Measurements from ENCODE around the gene TARBP2.
A peak's percentile ranks its signal among the peaks of the same experiment; 100 is the strongest.
"Not testable (repeated sequence)": the region's sequence is repeated elsewhere in the genome, so short reads cannot be mapped to it uniquely, and the experiment has no call there.

The TARBP2 gene

GRCh38 chr12:53524476-53524875 is 23.4 kb downstream of the TARBP2 start:
- no peak overlapping the region for H3K4me3 Mint-ChIP-seq
- H3K9me3 Mint-ChIP-seq, result no peaks in the 10 kb centered on the region
- no peak overlapping the region for H3K27ac Mint-ChIP-seq
- no peaks in the 10 kb centered on the region for H3K27me3 Mint-ChIP-seq
- peaks cover 5% of the 10 kb centered on the region for H3K4me1 Mint-ChIP-seq (ENCODE audit: low read depth)
- intact Hi-C loops (cut with micrococcal nuclease), result no loop called here
- H3K36me3 Mint-ChIP-seq (ENCODE audit: low read depth), result peaks cover 93% of the 10 kb centered on the region

- intact Hi-C loops (cut with micrococcal nuclease), result no loop called here
- H3K4me1 Mint-ChIP-seq (ENCODE audit: low read depth), result peaks cover 24% of the 10 kb centered on the region
- no peaks in the 10 kb centered on the region for H3K9me3 Mint-ChIP-seq
- no peaks in the 10 kb centered on the region for H3K27me3 Mint-ChIP-seq
- no peak overlapping the region for H3K27ac Mint-ChIP-seq
- peaks cover 95% of the 10 kb centered on the region for H3K36me3 Mint-ChIP-seq (ENCODE audit: low read depth)
- H3K4me3 Mint-ChIP-seq, result no peak overlapping the region
These were observed 29.0 kb downstream of the TARBP2 start for GRCh38 chr12:53530061-53530460.

- H3K9me3 Mint-ChIP-seq, result no peaks in the 10 kb centered on the region
- intact Hi-C loops (cut with micrococcal nuclease), result no loop called here
- H3K36me3 Mint-ChIP-seq (ENCODE audit: low read depth), result peaks cover 93% of the 10 kb centered on the region
- no peaks in the 10 kb centered on the region for H3K27me3 Mint-ChIP-seq
- peaks cover 32% of the 10 kb centered on the region for H3K4me1 Mint-ChIP-seq (ENCODE audit: low read depth)
- no peak overlapping the region for H3K4me3 Mint-ChIP-seq
- H3K27ac Mint-ChIP-seq, result no peak overlapping the region
These were observed 29.8 kb downstream of the TARBP2 start for GRCh38 chr12:53530920-53531319.

GRCh38 chr12:53532021-53532420 is 30.9 kb downstream of the TARBP2 start:
- Mint-ChIP-seq H3K27ac (peak overlapping the region; percentile 81), H3K4me1 (ENCODE audit: low read depth) (peaks cover 37% of the 10 kb centered on the region), H3K9me3 (no peaks in the 10 kb centered on the region), H3K27me3 (no peaks in the 10 kb centered on the region), H3K4me3 (no peak overlapping the region), H3K36me3 (ENCODE audit: low read depth) (peaks cover 93% of the 10 kb centered on the region)
- intact Hi-C loops (cut with micrococcal nuclease), result no loop called here

- H3K27ac Mint-ChIP-seq, result peak overlapping the region; percentile 81
- intact Hi-C loops (cut with micrococcal nuclease), result no loop called here
- H3K9me3 Mint-ChIP-seq, result no peaks in the 10 kb centered on the region
- peaks cover 93% of the 10 kb centered on the region for H3K36me3 Mint-ChIP-seq (ENCODE audit: low read depth)
- no peaks in the 10 kb centered on the region for H3K27me3 Mint-ChIP-seq
- H3K4me1 Mint-ChIP-seq (ENCODE audit: low read depth), result peaks cover 37% of the 10 kb centered on the region
- no peak overlapping the region for H3K4me3 Mint-ChIP-seq
These were observed 31.7 kb downstream of the TARBP2 start for GRCh38 chr12:53532524-53533445.

GRCh38 chr12:53533471-53533870 is 32.4 kb downstream of the TARBP2 start:
- intact Hi-C loops (cut with micrococcal nuclease), result no loop called here
- Mint-ChIP-seq H3K9me3 (no peaks in the 10 kb centered on the region), H3K27ac (peak overlapping the region; percentile 81), H3K27me3 (no peaks in the 10 kb centered on the region), H3K4me1 (ENCODE audit: low read depth) (peaks cover 37% of the 10 kb centered on the region), H3K36me3 (ENCODE audit: low read depth) (peaks cover 87% of the 10 kb centered on the region), H3K4me3 (no peak overlapping the region)

GRCh38 chr12:53536962-53537361 is 35.9 kb downstream of the TARBP2 start:
- peaks cover 85% of the 10 kb centered on the region for H3K36me3 Mint-ChIP-seq (ENCODE audit: low read depth)
- H3K4me1 Mint-ChIP-seq (ENCODE audit: low read depth), result peaks cover 37% of the 10 kb centered on the region
- H3K9me3 Mint-ChIP-seq, result no peaks in the 10 kb centered on the region
- no peaks in the 10 kb centered on the region for H3K27me3 Mint-ChIP-seq
- no peak overlapping the region for H3K4me3 Mint-ChIP-seq
- H3K27ac Mint-ChIP-seq, result no peak overlapping the region
- intact Hi-C loops (cut with micrococcal nuclease), result no loop called here

GRCh38 chr12:53538209-53538689 is 37.2 kb downstream of the TARBP2 start:
- no peaks in the 10 kb centered on the region for H3K27me3 Mint-ChIP-seq
- peaks cover 85% of the 10 kb centered on the region for H3K36me3 Mint-ChIP-seq (ENCODE audit: low read depth)
- no peak overlapping the region for H3K4me3 Mint-ChIP-seq
- H3K9me3 Mint-ChIP-seq, result no peaks in the 10 kb centered on the region
- intact Hi-C loops (cut with micrococcal nuclease), result no loop called here
- H3K4me1 Mint-ChIP-seq (ENCODE audit: low read depth), result peaks cover 26% of the 10 kb centered on the region
- no peak overlapping the region for H3K27ac Mint-ChIP-seq

GRCh38 chr12:53539526-53539925 is 38.4 kb downstream of the TARBP2 start:
- peaks cover 85% of the 10 kb centered on the region for H3K36me3 Mint-ChIP-seq (ENCODE audit: low read depth)

GRCh38 chr12:53543539-53543938 is 42.5 kb downstream of the TARBP2 start:
- Mint-ChIP-seq H3K27me3 (no peaks in the 10 kb centered on the region), H3K9me3 (no peaks in the 10 kb centered on the region), H3K4me1 (ENCODE audit: low read depth) (peaks cover 4% of the 10 kb centered on the region), H3K36me3 (ENCODE audit: low read depth) (peaks cover 87% of the 10 kb centered on the region), H3K4me3 (no peak overlapping the region), H3K27ac (no peak overlapping the region)
- intact Hi-C loops (cut with micrococcal nuclease), result loop anchor here (2.0 to 5.0 kb wide), 2 partner anchors 39 to 133 kb away; partner anchors contain the start of gene ATP5MC2

More at GRCh38 chr12:53539526-53539925, 38.4 kb downstream of the TARBP2 start:
- no peaks in the 10 kb centered on the region for H3K9me3 Mint-ChIP-seq
- intact Hi-C loops (cut with micrococcal nuclease), result no loop called here
- no peak overlapping the region for H3K4me3 Mint-ChIP-seq
- peaks cover 20% of the 10 kb centered on the region for H3K4me1 Mint-ChIP-seq (ENCODE audit: low read depth)
- H3K27ac Mint-ChIP-seq, result no peak overlapping the region
- no peaks in the 10 kb centered on the region for H3K27me3 Mint-ChIP-seq

GRCh38 chr12:53548354-53548753 is 47.3 kb downstream of the TARBP2 start:
- peaks cover 94% of the 10 kb centered on the region for H3K36me3 Mint-ChIP-seq (ENCODE audit: low read depth)
- H3K27ac Mint-ChIP-seq; H3K4me3 Mint-ChIP-seq; H3K27me3 Mint-ChIP-seq; H3K4me1 Mint-ChIP-seq (ENCODE audit: low read depth); H3K9me3 Mint-ChIP-seq; intact Hi-C loops (cut with micrococcal nuclease): not testable (repeated sequence)

GRCh38 chr12:53550131-53550530 is 49.0 kb downstream of the TARBP2 start:
- H3K27ac Mint-ChIP-seq; H3K27me3 Mint-ChIP-seq; H3K4me3 Mint-ChIP-seq; intact Hi-C loops (cut with micrococcal nuclease); H3K9me3 Mint-ChIP-seq; H3K4me1 Mint-ChIP-seq (ENCODE audit: low read depth): not testable (repeated sequence)
- H3K36me3 Mint-ChIP-seq (ENCODE audit: low read depth), result peaks cover 96% of the 10 kb centered on the region

- Mint-ChIP-seq H3K4me1 (ENCODE audit: low read depth) (no peaks in the 10 kb centered on the region), H3K9me3 (no peaks in the 10 kb centered on the region), H3K36me3 (ENCODE audit: low read depth) (peaks cover 96% of the 10 kb centered on the region), H3K27ac (no peak overlapping the region), H3K4me3 (no peak overlapping the region), H3K27me3 (no peaks in the 10 kb centered on the region)
- intact Hi-C loops (cut with micrococcal nuclease), result no loop called here
These were observed 49.5 kb downstream of the TARBP2 start for GRCh38 chr12:53550595-53550994.

- Mint-ChIP-seq H3K27me3 (no peaks in the 10 kb centered on the region), H3K4me1 (ENCODE audit: low read depth) (no peaks in the 10 kb centered on the region), H3K27ac (no peak overlapping the region), H3K9me3 (no peaks in the 10 kb centered on the region), H3K36me3 (ENCODE audit: low read depth) (peaks cover 88% of the 10 kb centered on the region), H3K4me3 (no peak overlapping the region)
- intact Hi-C loops (cut with micrococcal nuclease), result no loop called here
These were observed 50.8 kb downstream of the TARBP2 start for GRCh38 chr12:53551889-53552291.
